HEK293T (cell line): Measurements from ENCODE around the gene ASCL5.

ENCODE experiments used
- CTCF ChIA-PET: fragments of 350-600 bp; formaldehyde crosslinking; extraction: SDS; loops from one replicate; lab custom pipeline; 2021; ENCODE audit warnings: antibody characterized with exemption, inconsistent platforms; lab: Yijun Ruan, JAX
- POLR2A ChIA-PET: fragments of 350-600 bp; formaldehyde crosslinking; extraction: SDS; loops from one replicate; lab custom pipeline; 2020; ENCODE audit warnings: antibody characterized with exemption, inconsistent platforms; lab: Yijun Ruan, JAX
- DNase-seq: peaks from one replicate; pipeline ENCODE4 v3.0.0; 2012; ENCODE audit warnings: mixed read lengths; ENCODE audit errors: extremely low spot score
- ARNT ChIP-seq: fragments of 450-650 bp; IDR thresholded peaks from 2 replicates; pipeline ENCODE4 v1.6.1; 2017; ENCODE audit warnings: mild to moderate bottlenecking
- BHLHE40 ChIP-seq: fragments of 450-650 bp; IDR thresholded peaks from 2 replicates; pipeline ENCODE4 v1.6.1; 2016; ENCODE audit warnings: mild to moderate bottlenecking, moderate library complexity, borderline replicate concordance
- CTBP1 ChIP-seq: fragments of 450-650 bp; IDR thresholded peaks from 2 replicates; pipeline ENCODE4 v1.6.1; 2016; ENCODE audit warnings: borderline replicate concordance
- ELF4 ChIP-seq: fragments of 450-650 bp; IDR thresholded peaks from 2 replicates; pipeline ENCODE4 v1.6.1; 2017; ENCODE audit warnings: antibody characterized with exemption
- FOXA1 ChIP-seq: fragments of 450-650 bp; IDR thresholded peaks from 2 replicates; pipeline ENCODE4 v1.6.1; 2016; ENCODE audit warnings: mild to moderate bottlenecking
- FOXK2 ChIP-seq: fragments of 450-650 bp; IDR thresholded peaks from 2 replicates; pipeline ENCODE4 v1.6.1; 2016; ENCODE audit warnings: mild to moderate bottlenecking
- FOXM1 ChIP-seq: fragments of 450-650 bp; IDR thresholded peaks from 2 replicates; pipeline ENCODE4 v1.6.1; 2017; ENCODE audit warnings: mild to moderate bottlenecking, borderline replicate concordance
- HDGF ChIP-seq: fragments of 450-650 bp; IDR thresholded peaks from 2 replicates; pipeline ENCODE4 v1.6.1; 2017; ENCODE audit warnings: antibody characterized with exemption, borderline replicate concordance
- L3MBTL2 ChIP-seq: fragments of 450-650 bp; conservative IDR thresholded peaks from 2 replicates; pipeline ENCODE4 v1.6.1; 2016; ENCODE audit warnings: mild to moderate bottlenecking
- LEF1 ChIP-seq: fragments of 450-650 bp; IDR thresholded peaks from 2 replicates; pipeline ENCODE4 v1.6.1; 2017; ENCODE audit warnings: mild to moderate bottlenecking, borderline replicate concordance
- NFRKB ChIP-seq: fragments of 450-650 bp; IDR thresholded peaks from 2 replicates; pipeline ENCODE4 v1.6.1; 2016; ENCODE audit warnings: mild to moderate bottlenecking, moderate library complexity
- SP1 ChIP-seq: fragments of 450-650 bp; IDR thresholded peaks from 2 replicates; pipeline ENCODE4 v1.6.1; 2017
- SUZ12 ChIP-seq: fragments of 450-650 bp; IDR thresholded peaks from 2 replicates; pipeline ENCODE4 v1.6.1; 2016; ENCODE audit warnings: mild to moderate bottlenecking
- TARDBP ChIP-seq: fragments of 450-650 bp; IDR thresholded peaks from 2 replicates; pipeline ENCODE4 v1.6.1; 2016
- ZNF384 ChIP-seq: fragments of 450-650 bp; IDR thresholded peaks from 2 replicates; pipeline ENCODE4 v1.6.1; 2016
- TF ChIP-seq, protein P1 (sequence below): fragments of 450-650 bp; IDR thresholded peaks from 2 replicates; pipeline ENCODE4 v1.6.1; 2016

The ASCL5 gene

GRCh38 chr1:201147396-201148015 is 20.5 kb upstream of the ASCL5 start:
- ChIA-PET CTCF (no interaction called here), POLR2A (interaction anchor here (1.6 kb wide), 1 partner anchor 9 kb away, joined by 4 read pairs; no protein-coding TSS in a partner anchor)
- no peak for TF ChIP-seq L3MBTL2
- DNase-seq = no peak

- no peak for DNase-seq
- TF ChIP-seq SUZ12 (no peak), ELF4 (no peak), LEF1 (no peak), BHLHE40 (no peak), SP1 (no peak), NFRKB (no peak), ZNF384 (no peak), TARDBP (no peak)
- POLR2A ChIA-PET = interaction anchor here (1.6 kb wide), 1 partner anchor 9 kb away, joined by 4 read pairs; no protein-coding TSS in a partner anchor
- CTCF ChIA-PET = no interaction called here
Measured at GRCh38 chr1:201146626-201147390, 19.8 kb upstream of the ASCL5 start.

GRCh38 chr1:201145816-201146215 is 18.8 kb upstream of the ASCL5 start:
- TF ChIP-seq ARNT (no peak), SP1 (no peak), TARDBP (no peak), FOXM1 (no peak), FOXA1 (no peak), SUZ12 (no peak), BHLHE40 (no peak), FOXK2 (no peak), NFRKB (no peak)
- CTCF ChIA-PET = no interaction called here
- POLR2A ChIA-PET = no interaction called here
- no peak for DNase-seq

DNA sequence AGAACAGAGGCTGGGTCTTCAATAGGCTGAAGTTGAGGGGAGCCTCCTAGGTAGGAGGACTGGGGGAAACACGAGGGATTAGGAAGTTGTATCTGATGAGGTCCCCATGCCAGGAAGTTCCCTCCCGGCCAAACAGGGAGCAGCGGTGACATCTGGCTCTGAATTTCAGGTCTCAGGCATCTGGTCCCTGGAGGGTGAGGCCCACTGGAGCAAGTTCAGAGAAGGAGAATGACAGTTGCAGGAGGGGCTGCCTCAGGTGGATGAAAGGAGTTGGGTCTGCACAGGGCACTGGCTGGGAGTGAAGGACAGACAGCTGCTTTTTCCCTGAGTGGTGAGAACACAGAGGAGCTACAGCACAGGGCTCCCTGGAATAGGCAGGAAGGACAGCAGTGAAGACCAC is 18.1 kb upstream of the ASCL5 start:
- no peak for DNase-seq
- ChIA-PET POLR2A (no interaction called here), CTCF (no interaction called here)
- no peak for TF ChIP-seq ELF4
- TF ChIP-seq LEF1 = no peak
- no peak for TF ChIP-seq HDGF
- TF ChIP-seq NFRKB = no peak
- TF ChIP-seq FOXM1 = no peak
- no peak for TF ChIP-seq BHLHE40
- no peak for TF ChIP-seq TARDBP
- TF ChIP-seq, protein P1, sequence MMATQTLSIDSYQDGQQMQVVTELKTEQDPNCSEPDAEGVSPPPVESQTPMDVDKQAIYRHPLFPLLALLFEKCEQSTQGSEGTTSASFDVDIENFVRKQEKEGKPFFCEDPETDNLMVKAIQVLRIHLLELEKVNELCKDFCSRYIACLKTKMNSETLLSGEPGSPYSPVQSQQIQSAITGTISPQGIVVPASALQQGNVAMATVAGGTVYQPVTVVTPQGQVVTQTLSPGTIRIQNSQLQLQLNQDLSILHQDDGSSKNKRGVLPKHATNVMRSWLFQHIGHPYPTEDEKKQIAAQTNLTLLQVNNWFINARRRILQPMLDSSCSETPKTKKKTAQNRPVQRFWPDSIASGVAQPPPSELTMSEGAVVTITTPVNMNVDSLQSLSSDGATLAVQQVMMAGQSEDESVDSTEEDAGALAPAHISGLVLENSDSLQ = no peak
- TF ChIP-seq ARNT = no peak
- no peak for TF ChIP-seq CTBP1

DNA sequence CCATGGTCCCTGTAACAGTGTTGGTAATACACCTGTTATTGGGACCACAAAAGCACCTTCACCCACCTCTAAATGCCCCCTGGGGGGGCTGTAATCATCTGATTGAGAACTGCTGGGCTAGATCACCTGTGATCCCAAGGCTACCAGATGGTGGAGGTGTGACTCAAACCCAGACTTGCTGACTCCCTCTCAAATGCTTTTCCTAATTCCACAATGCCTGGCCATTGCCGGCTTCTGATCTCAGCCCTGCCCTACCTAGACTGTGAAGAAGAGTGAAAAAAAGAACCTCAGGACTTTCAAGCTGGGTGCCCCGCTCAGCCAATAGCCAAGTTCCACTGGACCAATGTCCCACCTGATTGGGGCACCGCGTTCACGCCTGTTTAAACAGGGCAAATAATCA is 17.7 kb upstream of the ASCL5 start:
- TF ChIP-seq TARDBP (no peak), ZNF384 (no peak), HDGF (no peak), SUZ12 (no peak), L3MBTL2 (no peak), NFRKB (no peak), FOXK2 (no peak), ELF4 (no peak), FOXA1 (no peak), BHLHE40 (no peak), ARNT (no peak), FOXM1 (no peak), CTBP1 (no peak), LEF1 (no peak), SP1 (no peak)
- TF ChIP-seq, protein P1 = no peak
- ChIA-PET POLR2A (no interaction called here), CTCF (no interaction called here)
- DNase-seq = no peak

DNA sequence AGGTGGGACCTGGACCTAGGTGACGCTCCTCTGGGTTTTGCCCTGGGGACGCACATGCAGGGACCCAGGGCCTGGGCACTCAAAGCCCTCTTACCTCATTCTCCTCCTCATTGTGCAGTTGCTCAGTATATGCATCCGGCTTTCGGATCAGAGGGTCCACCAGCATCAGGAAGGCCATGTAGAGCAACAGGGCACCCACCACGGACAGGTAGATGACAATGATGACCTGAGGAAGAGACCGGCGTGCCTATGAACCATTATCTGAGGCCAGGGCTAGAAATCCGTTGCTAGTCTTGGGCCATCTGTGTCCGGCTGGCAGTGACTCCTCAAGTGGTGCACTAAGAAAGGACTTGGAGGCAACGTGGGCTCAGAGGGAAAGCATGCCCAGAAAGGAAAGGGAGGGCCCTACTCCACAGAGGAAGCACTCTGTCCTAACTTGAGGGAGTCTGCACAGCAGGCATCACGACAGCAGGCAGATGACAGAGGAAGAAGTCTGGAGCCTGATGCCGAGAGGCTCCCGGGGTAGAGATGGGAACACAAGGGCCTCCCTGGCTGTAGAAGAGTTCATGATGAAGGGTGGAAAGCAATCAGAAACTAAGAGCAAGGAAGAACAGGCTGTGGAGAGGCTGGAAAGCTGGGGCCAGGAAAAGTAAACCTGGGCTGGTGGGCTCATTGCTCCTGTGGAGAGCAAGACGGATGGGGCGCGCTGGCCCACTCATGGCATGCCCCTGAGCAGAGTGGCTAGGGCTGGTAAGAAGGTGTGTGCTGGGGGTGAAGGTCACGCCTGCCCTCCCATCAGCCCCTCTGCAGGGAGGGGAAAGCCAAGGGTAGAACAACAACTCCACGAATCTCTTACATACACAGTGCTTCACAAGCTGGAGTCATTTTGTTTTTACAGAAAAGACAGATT is 17.0 kb upstream of the ASCL5 start:
- no peak for DNase-seq
- ChIA-PET POLR2A (no interaction called here), CTCF (no interaction called here)
- no peak for TF ChIP-seq L3MBTL2
